ENCODE data around the gene ZNF488. TPM values are rescaled to one million over a fixed set of nuclear protein-coding genes. Genes with fewer than 3 reads are reported as not detected.

The ZNF488 gene
- total RNA-seq, 1 donor from 2014 or later = 1.8 TPM

DNA sequence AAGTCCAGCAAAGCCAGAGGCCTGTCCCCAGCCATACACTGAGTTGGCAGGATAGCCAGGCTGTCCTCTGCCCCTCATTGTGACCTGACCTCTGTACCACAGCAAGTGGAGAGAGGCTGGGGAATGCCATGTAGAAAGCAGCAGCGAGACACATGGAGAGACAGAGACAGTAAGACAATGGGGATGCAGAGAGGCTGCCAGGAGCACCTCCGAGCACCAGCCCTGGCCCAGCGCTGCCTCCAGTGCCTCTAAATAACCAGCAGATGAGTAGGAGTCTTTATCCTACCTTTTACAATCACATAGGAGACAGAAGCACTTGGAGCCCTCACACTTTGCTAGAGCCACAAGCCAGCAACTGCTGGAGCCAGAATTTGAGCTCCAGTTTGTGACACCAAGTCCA, 53.7 kb downstream of the ZNF488 start:
- no peak for DNase-seq (ENCODE audit: low spot score)

DNA sequence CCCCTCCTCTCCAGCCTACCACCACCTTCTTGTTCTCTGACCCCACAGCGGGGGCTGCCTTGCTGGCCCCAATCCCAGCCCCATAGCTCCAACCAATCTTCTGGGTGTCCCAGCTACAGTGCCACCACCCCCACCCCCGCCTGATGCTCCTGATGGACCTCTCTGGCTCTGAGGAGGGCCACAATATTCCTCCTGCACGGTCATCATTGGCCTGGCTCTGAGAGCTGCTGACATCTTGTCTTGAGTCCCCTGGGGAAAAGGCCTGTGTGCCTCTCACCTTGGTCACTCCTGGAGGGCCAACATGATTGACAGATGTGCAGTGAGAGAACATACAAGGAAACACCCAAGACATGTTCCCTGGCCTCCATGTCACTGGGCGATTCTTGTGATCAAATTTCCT, 54.2 kb downstream of the ZNF488 start:
- DNase-seq (ENCODE audit: low spot score) = no peak

DNA sequence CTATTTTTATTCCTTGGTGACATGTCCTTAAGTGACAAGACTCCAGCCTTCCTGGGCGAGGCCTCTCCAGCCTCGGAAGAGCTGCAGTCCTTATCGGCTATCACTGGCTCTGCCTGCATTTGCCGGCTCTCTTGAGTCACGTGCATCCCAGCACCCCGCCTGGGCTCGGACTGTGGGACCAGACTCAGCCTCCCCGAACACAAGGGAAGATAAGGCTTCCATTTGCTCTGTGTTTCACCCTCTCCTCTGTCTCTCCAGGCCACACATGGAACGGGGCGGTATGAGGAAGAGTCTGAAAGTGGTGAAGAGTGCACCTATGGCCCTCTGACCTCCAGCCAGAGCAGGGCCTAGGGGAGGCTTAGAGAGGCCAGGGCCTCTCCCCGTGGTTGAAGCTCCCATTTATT, 57.2 kb downstream of the ZNF488 start:
- no peak for DNase-seq (ENCODE audit: low spot score)

DNA sequence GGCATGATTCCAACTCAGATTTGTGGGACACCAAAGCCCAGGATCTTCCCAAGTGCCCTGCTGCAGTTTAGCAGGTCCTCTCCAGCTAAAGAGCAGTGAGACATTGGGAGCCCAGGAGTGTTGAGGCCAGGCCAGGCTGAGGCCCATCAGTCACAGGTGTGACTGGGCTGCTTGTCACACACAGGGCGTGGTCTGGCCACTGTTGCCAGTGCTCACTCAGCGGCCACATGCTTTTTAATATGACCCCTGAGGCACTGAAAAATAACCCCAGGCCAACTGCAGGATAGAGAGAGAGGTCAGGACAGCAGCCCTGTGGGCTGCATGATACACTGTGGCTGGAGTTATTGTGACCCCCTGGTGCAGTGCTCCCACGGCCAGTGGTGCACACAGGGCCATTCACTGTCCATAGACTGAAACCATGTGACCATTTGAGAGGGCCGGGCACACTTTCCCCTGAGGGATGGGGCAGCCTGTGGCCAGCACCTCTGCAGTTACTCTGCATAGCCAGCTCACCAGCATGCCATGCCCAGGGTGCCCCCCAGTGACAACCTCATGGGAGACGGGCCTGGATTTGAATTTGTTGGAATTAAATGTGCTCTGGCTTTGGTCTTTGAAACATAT, 57.7 kb downstream of the ZNF488 start:
- DNase-seq (ENCODE audit: low spot score) = no peak

DNA sequence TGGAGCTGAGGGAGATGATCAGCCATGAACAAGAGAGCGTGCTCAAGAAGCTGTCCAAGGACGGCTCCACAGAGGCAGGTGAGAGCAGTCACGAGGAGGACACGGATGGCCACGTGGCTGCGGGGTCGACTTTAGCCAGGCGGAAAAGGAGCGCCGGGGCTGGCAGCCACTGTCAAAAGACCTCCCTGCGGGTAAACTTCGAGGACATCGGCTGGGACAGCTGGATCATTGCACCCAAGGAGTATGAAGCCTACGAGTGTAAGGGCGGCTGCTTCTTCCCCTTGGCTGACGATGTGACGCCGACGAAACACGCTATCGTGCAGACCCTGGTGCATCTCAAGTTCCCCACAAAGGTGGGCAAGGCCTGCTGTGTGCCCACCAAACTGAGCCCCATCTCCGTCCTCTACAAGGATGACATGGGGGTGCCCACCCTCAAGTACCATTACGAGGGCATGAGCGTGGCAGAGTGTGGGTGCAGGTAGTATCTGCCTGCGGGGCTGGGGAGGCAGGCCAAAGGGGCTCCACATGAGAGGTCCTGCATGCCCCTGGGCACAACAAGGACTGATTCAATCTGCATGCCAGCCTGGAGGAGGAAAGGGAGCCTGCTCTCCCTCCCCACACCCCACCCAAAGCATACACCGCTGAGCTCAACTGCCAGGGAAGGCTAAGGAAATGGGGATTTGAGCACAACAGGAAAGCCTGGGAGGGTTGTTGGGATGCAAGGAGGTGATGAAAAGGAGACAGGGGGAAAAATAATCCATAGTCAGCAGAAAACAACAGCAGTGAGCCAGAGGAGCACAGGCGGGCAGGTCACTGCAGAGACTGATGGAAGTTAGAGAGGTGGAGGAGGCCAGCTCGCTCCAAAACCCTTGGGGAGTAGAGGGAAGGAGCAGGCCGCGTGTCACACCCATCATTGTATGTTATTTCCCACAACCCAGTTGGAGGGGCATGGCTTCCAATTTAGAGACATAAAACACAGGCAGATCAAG, 58.5 kb downstream of the ZNF488 start:
- DNase-seq (ENCODE audit: low spot score) = no peak

DNA sequence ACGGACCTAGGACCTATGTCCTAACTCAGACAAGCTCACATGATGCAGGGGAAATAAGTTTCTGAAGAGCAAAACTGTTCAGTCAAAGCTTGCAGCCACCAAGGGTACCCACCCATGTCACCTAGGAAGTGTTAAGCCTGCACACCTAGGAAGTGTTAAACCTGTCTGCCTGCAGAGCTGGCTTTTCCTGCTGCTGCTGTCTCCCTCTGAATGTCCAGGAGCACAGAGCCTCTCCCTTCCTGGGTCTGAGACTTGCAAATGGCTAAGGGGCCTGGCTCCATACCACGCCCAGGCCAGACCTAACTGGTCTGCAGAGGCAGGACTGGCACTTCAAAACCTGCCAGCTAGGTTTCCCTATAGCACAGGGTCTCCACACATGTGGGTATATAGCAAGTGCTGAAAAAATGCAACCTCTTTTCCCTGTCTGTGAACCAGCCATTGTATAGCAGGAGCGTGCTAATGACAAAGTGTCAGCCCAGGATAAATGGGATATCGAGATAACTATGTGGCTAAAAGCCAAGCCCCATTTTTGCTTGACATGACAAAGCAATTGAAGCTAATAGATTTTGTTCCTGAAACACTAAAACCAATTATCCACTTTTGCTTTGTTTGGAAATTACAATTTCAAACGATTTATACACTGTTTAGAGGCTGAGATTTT, 60.3 kb downstream of the ZNF488 start:
- no peak for DNase-seq (ENCODE audit: low spot score)

DNA sequence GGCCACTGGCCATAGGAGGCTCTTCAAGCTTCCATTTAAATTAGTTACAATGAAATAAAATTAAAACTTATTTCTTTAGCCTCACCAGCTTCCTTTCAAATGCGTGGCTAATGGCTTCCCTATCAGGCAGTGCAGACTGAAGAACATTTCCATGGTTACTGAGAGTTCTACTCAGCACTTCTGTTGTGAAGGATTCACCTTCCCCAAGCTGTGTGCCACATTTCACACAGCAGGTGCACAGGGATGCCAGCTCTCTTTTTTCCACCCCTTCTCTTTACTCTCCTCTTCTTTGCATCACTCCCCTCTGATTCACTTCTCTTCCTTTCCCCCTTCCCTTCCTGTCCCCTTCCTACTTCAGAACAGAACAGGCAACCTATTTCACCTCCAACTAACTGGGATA, 61.0 kb downstream of the ZNF488 start:
- DNase-seq (ENCODE audit: low spot score) = no peak

DNA sequence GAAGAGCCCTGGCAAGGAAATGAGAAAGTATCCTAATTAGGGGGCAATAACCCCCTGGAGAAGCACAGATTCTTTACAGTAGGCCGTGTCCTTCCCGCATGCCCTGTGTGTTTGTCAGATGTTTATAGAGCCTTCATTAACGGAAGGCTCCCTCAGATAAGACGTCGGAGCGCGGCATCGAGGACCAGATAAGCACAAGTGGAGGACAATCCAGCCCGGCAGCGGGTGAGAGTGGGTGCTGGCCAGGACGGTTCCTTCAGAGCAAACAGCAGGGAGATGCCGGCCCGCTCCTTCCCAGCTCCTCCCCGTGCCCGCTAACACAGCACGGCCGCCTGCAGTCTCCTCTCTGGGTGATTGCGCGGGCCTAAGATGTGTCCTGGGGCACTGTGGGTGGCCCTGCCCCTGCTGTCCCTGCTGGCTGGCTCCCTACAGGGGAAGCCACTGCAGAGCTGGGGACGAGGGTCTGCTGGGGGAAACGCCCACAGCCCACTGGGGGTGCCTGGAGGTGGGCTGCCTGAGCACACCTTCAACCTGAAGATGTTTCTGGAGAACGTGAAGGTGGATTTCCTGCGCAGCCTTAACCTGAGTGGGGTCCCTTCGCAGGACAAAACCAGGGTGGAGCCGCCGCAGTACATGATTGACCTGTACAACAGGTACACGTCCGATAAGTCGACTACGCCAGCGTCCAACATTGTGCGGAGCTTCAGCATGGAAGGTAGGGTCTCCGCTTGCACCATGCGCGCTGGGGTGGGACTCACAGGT, 61.6 kb downstream of the ZNF488 start, which contains the start of gene GDF2:
Gene GDF2 (plus strand): TSS at position 155 of the 762 bp plus-strand sequence. CDS start 215 bp downstream, at position 370.
- DNase-seq (ENCODE audit: low spot score) = no peak

DNA sequence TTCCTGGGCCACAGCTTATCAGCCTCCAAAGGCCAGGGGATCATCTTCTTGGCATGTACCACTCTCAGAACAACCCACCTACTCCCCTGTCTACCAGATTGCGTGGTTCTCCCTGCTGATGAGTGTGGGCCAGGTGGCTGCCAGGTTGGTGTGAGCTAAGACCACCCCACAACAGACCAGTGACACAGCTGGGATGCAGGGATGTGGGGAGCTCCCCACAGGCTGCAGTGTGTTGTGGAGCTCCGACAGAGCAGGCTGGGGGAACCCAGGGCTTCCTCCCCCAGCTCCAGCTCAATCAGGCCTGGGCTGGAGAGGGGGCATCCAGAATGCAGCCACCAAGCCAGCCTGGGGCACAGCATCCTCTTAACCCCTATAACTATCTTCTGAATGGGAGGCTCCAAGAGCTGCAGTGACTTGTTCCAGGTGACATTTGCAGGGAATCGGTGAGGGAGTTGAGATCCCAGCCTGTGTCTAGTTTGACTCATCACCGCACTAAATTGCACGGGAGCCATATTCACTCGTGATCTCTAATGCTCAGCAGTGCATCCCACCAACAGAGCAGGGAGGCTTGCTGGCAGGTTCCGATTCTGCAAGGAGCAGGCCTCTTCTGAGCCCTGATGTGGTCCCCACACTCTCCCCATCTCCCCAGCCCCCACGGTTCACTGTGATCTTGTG, 62.4 kb downstream of the ZNF488 start:
- no peak for DNase-seq (ENCODE audit: low spot score)

DNA sequence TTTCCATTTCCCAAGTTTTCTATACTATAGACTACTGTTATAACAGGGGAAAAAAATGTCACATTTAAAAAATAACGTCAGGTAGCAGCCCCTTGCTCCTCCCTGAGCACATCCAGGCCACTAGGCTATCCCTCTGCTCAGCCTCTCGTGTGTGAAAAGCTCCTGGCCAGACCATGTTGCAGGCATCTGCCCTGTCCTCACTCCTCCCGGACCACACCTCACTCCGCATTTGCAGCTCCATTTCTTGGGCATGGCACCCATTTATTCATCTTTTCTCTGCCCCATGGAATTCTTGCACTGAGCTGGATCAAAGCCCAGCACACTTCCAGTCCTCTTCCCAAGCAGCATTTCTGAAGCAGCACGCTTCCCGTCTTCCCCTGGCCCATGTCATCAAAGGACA, 63.3 kb downstream of the ZNF488 start:
- no peak for DNase-seq (ENCODE audit: low spot score)

DNA sequence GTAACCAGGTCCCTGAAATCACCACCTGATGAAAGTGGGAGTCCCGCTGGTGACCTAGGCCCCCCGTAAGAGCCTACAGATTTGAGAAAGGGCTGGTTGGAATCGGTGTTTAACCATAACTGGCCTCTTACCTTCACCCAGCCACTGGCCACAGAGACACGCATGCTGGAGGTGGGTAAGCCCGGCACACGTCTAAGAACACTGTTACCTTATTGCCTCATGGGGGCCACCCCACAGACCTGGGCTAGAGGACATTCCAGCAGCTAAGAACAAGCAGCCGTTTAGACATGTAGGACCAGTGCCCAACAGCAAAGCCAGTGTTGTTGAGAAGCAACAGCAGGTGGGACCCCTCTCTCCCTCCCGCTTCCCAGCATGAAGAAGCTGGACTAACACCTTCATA, 64.3 kb downstream of the ZNF488 start:
- DNase-seq (ENCODE audit: low spot score) = no peak

DNA sequence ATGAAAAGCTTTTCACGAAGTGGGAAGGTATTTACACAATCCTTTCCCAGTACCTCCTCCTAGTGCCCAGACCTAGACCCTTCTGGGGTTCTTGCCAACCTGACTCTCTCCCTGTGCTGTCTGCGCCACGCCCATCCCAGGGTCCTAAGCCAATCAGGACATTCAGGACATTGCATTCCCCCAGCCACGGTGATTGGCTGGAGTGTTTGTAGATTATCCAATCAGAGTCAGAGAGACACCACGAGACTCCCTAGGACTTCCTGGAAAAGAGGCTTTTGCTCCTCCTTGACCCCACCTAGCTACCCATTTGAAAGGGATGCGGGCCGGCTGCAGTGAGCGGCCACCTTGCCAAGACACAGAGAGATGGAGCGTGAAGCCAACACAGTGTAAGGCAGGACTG, 65.4 kb downstream of the ZNF488 start:
- no peak for DNase-seq (ENCODE audit: low spot score)

DNA sequence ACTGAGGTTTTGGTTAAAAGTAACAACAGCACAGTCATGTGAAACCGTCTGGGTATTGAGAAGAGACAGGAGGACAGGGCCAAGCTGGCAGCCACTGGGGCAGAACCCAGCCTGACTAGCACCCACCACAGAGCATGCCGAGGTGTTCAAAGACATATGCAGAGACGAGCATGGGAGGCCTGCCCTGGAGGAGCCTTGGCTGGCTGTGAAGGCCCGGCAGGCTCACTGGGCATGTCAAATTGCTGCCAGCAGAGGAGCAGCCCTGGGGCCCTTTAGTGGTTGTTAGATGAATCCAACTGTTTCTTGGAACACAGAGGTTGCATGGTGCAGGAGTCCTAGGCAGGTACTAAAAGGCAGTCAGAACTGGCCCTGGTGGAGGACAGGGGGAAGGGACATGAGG, 66.8 kb downstream of the ZNF488 start:
- DNase-seq (ENCODE audit: low spot score) = no peak

DNA sequence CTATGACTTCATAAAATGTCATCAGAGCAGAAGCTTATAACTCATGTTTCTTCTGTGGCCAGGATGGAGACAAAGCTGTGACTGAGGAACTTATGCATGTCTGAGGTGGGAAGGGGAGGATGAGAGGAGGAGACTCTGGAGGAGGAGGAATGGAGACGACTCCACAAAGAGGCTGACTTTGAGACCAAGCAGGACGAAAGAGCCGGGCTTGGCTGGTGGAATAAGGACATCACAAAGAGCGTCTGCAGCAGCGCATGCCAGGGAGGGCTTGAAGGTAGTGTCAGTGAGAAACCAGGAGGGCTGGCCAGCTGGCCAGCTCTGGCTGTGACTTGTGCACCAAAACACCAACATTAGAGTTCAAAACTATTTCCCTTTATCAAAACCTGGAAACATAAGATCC, 68.0 kb downstream of the ZNF488 start:
- no peak for DNase-seq (ENCODE audit: low spot score)

Other genes with a start within 250 kb of the ZNF488 start
- gene GDF10, start 84.1 kb downstream of the ZNF488 start, total RNA-seq = 0.52 TPM
- gene GDF2, start 61.8 kb downstream of the ZNF488 start, total RNA-seq = not detected
- gene RBP3, start 35.9 kb downstream of the ZNF488 start, total RNA-seq = not detected
- 0.52 TPM for gene ANXA8, start 99.8 kb upstream of the ZNF488 start, total RNA-seq
- gene FAM25G, start 107.4 kb upstream of the ZNF488 start, total RNA-seq = not detected
- 10.8 TPM for gene AGAP9, start 139.3 kb upstream of the ZNF488 start, total RNA-seq